Activated T-helper 1 cell treated with anti-CD3 and anti-CD28 coated beads, Interleukin-2, amount 50 U/mL, for 16 hours (primary cell): ENCODE results near the gene VTA1.
"Not testable (repeated sequence)": the region's sequence is repeated elsewhere in the genome, so short reads cannot be mapped to it uniquely, and the experiment has no call there.

ENCODE experiments used
- DNase-seq, 2 donors: peaks; one replicate each; pipeline ENCODE4 v3.0.0-alpha.2; 2020; ENCODE audit warnings: low read depth in 1 of 2, low spot score in 1 of 2

VTA1 gene

DNA sequence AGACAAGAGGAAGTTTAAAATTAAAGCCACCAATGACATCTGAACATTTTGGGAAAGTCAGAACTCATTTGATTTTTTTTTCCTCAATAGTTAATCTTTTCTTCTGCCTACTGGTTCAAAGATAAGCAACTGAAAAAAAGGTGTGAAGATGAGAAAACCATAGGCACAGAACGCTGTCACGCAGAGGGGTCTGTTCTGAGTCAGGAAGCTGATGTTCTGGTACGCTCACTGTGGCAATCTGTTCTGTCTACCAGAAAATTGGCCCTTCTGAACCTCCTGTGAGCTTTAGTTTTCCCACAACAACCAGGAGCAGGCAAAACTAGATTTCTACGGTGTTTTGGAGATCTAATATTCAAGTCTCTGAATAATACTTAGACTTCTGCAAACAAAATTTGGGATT, 78.1 kb downstream of the VTA1 start:
- DNase-seq, result no peak

DNA sequence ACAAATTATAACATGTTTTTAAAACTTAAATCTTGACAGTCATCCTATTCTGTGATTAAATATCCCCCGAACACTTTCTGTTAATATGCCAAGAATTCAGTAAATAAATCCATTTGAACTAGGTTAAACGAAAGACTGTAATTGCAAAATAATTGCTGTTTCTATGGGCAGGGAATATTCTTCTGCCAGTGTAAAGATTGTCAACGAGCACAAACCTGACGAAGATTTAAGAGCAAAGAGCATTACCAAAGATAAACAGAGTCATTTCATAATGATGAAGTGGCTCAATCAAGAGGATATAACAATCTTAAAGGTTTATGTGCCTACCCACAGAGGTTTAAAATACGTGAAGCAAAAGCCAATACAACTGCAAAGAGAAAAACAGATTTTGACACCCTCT, 78.5 kb downstream of the VTA1 start:
- DNase-seq, result no peak

DNA sequence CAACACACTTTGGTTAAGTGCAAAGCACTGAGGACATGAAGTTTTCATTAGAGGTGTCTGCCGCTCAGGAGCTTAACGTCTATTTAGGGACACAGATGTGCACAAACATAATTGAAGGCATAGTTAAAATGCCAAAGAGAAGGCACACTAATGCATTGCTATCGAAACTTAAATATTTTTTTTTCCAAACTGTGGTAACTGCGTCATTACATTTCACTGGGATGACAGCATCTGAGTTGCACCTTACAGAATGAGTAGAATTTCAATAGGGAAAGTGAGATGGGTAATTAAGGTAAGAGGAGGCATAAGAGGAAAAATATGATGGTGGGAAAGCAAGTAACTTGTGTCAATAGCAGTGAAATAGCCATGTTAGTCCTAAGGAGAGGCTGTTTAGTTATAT, 79.7 kb downstream of the VTA1 start:
- DNase-seq, result no peak

DNA sequence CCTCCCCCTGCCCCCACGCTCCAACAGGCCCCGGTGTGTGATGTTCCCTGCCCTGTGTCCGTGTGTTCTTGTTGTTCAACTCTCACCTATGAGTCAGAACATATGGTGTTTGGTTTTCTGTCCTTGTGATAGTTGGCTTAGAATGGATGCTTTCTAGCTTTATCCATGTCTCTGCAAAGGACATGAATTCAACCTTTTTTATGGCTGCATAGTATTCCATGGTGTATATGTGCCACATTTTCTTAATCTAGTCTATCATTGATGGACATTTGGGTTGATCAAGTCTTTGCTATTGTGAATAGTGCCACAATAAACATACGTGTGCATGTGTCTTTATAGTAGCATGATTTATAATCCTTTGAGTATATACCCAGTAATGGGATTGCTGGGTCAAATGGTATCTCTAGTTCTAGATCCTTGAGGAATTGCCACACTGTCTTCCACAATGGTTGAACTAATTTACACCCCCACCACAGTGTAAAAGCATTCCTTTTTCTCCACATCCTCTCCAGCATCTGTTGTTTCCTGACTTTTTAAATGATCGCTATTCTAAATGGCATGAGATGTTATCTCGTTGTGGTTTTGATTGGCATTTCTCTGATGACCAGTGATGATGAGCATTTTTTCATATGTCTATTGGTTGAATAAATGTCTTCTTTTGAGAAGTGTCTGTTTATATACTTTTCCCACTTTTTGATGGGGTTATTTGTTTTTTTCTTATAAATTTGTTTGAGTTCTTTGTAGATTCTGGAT, 82.6 kb downstream of the VTA1 start:
- not testable (repeated sequence) for DNase-seq

DNA sequence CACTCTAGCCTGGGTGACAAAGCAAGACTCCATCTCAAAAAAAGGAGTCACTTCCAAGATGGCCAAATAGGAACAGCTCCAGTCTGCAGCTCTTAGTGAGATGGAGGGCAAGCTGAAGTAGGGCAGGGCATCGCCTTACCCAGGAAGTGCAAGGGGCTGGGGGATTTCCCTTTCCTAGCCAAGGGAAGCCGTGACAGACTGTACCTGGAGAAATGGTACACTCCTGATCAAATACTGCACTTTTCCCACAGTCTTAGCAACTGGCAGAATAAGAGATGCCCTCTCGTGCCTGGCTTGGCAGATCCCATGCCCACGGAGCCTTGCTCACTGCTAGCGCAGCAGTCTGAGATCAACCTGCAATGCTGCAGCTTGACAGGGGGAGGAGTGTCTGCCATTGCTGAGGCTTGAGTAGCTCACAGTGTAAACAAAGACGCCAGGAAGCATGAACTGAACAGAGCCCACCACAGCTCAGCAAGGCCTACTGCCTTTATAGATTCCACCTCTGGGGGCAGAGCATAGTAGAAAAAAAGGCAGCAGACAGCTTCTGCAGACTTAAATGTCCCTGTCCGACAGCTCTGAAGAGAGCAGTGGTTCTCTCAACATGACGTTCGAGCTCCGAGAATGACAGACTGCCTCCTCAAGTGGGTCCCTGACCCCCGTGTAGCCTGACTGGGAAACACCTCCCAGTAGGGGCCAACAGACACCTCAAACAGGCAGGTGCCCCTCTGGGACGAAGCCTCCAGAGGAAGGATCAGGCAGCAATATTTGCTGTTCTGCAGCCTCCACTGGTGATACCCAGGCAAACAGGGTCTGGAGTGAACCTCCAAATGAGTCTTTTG, 85.4 kb downstream of the VTA1 start:
- DNase-seq, result not testable (repeated sequence)

DNA sequence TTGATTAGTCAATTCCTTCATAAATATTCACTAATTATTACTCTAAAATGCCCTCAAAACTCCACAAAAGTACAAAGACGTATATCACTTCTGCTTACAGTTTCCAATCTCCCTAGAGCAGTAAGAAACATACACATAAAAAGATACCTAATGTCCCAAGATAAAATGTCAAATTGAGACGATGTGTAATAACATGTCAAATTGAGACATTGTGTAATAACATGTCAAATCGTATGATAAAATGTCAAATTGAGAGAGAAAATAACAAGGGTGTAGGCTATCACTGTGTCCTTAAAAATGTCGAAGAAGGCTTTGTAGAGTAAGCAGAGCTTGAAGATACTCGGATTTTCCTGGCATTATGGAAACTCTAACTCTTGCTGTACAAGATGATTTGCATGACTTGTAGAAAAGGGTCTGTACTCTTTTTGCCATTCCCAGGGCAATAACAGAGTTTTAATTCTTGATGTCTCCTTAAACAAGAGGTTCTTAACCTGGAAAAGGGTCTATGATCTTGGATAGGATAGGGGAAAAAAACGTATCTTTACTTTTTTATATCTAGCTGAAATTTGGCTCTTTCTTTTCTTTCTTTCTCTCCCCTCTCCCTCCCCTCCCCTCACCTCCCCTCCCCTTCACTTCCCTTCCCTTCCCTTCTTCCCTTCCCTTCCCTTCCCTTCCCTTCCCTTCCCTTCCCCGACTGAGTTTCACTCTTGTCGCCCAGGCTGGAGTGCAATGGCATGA, 87.1 kb downstream of the VTA1 start:
- DNase-seq, result no peak

DNA sequence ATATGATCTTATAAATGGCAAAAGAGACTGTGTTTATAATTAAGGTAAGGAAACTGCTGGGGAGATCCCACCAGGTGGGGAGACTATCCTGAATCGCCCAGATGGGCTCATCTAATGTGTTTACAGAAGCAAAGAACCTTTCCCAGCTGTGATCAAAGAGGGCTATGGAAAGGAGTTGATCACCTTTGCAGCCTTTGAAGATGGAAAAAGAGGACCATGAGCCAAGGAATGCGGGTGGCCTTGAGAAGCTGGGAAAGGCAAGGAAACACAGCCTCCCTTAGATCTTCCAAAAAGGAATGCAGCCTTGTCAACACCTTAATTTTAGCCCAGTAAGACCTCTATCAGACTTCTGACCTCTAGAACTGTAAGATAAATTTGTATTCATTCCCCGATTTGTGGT, 88.2 kb downstream of the VTA1 start:
- no peak for DNase-seq

DNA sequence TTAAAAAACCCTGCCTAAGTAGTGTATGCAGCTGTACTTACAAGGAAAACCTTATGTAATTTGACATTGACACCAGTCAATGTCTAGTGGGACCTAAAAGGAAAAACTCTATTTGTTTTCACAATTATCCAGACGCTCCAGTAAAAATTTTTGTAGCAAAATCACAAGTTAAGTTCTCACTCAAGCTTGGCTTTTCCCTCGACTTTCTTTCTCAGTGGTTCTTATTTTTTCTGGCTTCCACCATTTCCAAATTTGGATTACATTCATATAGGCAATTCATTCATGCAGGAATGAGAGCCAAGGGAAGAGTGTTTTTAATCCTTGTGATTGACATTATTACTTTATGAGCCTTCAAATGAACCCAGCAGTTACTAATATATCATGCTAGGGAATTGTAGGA, 88.7 kb downstream of the VTA1 start:
- DNase-seq, result no peak

DNA sequence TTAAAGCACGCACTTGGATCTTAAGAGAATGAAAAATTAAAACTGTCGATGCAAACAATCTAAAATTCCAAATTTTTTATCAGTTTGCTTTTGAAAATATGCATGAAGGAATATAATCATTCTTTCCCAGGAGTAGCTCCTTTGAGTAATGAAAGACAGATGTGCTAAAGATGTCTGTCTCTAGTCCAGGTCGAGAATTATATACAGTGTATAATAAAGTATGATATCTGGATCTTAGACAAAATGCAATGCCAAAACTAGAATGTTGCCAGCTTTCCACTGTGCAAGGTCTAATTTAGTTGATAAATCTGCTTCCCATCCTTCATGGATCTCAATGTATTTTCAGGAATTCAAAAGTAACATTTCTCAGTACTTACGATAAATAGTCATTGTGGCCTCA, 89.6 kb downstream of the VTA1 start:
- DNase-seq, result no peak

DNA sequence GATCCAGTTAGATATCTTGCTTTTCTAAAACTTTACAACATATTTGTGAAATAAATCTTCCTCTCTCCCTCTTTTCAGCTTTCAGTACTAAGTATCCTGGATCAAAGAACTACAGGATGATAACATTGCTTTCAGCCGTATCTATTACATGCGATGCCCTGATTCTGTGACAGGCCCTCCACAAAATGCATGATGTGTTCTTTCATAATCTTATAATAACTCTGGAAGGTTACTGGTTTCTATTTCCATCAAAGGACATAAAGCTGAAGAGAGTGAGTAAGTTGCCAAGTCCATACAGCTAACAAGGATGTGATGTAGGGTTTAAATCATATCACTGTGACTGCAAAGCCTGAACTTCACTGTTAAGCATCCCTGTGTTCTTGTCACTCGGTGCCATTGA, 91.8 kb downstream of the VTA1 start:
- no peak for DNase-seq

DNA sequence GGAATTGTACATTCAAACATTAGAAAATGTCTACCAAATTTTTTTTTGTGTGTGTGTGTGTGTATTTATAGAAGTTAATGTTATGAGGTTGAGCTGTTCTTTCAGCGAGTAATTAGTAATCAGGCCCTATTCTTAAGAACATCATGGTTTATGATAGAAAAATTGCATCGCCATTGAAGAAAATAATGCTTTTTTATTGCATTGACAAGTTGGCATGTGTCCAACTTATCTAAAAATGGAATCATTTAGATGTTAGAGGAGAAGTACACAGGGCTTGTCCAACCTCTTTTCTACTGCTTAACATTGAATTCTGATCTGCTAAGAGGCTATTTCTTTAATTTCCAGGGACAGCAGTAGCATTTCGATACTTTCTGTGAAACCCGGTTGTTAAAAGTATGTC, 93.1 kb downstream of the VTA1 start:
- DNase-seq, result no peak

DNA sequence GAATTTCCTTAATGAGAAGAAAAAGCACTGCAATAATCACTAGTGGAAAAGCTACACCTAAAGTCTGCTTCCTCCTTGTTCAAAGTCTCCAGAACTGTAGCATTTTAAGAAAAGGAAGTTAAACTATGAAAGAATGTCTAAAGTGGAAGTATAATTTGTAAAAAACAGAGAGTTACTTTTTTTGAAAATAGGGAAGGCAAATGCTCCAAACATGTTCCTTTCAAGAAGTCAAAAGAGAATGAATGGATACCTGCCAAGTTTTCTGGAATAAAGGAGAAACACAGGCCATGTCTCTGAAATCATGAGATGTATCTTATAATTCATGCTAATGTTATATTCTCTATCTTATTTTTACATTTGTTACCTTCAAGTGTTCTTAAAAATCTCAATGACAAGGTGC, 94.0 kb downstream of the VTA1 start:
- no peak for DNase-seq

DNA sequence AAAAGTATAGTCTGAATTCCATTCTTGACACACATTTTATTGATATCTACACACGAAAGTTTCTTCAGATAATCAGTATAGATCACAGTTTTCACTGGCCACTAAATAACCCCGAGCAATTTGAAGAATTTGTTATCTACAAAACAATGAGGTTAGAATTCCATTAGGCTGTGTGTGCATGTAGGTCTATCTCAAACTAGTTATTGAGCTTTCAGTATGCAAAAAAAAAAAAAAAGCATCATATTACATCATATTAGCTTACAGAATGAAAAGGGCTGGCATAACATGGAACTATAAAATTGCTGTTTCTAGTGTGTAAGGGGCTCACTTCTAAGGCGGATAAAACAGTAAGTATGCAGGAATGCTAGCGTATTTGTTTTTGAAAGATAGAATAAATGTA, 95.2 kb downstream of the VTA1 start:
- DNase-seq, result no peak

DNA sequence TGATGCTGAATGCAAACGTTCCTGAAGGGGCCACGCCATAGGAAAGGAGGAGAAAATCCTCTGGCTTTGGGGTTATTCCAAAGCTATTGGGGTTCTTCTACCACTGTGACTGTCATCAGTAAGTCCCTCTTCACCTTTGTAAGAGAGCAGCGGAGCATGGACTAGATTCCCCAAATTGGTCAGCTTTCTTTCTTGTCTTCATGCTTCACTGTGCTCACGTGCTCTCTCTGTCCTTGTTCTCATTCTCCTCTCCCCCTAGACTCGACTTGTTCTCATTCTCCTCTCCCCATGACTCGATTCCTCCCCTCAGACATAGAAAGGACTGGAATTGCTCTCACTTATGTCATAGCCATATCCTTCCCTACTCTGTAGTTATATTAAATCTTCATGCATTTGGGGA, 99.9 kb downstream of the VTA1 start:
- no peak for DNase-seq

DNA sequence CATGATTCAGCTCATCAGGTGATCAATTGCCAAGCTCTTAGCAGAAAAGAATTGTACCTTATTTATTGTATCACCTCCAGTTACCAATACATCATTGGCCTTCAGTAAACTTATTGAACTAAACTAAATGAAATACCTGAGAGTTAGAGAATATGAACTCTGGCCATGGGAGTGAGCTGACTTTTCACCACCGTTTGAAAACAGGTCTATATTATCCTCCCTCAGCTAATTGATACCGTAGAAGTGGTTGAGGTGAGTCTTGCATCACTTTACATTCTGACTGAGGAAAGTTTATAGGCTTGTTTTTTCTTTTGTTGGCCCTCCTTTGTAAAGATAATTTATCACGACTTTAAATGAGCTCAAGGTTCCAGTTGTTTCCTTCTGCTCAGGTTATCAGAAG, 102.2 kb downstream of the VTA1 start:
- no peak for DNase-seq

DNA sequence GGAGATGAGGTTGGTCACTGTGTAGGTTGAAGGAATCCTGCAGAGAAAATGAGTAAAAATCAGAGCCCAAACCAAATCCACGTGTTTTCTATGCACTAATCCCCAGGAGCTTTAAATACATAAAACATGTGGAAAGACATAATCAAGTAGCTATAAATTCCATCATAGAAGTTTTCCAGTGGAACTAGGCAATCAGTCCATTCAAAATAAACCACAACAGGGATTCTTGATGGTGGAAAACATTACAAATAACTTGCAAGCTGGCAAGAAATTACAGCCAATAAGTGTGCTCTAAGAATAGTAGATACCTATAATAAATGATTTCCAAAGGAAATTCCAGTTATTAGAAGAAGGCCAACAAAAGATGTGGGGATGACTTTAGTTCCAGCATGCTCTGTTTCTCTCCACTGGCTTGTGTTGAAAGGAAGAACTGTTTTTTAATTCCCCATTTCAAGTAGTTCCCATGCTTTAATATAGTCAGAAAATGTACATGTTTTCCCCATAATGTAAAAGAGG, 104.9 kb downstream of the VTA1 start:
- DNase-seq, result no peak

DNA sequence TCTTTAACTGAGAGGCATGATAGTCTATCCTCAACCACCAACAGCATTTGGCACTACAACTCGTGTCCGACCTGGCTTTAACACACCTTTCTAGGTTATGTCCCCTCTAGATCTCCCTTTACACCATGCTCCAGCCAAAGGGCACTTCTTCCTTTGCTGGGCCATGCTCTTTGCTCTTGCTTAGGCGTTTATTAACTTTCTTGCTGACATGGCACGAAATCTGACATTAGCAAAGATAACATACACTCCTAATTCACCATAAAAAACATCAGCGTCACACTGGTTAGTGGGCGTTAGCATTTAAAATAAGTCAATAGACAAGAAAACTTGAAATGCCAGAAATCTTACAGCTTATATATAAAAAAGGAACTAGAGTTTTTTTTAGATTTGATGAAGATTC, 107.5 kb downstream of the VTA1 start:
- DNase-seq, result no peak

DNA sequence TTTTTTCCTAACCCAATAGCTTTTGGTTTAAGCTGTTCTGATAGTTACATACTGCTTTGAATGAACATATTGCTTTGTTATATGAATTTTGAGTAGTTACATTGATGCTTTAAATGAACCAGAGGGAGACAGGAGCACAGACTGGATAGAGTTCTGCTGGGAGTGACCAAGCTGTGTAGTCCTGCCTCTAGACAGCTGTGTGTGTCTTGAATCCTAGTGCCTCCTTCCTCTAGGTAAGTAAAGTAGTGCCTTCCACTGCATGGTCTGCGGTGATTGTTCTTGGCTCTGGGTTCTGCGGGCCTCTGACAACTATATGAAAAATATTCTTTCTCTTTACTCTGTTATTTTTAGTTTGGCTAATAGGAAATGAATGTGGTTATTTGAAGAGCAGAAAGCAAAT, 108.7 kb downstream of the VTA1 start:
- no peak for DNase-seq

DNA sequence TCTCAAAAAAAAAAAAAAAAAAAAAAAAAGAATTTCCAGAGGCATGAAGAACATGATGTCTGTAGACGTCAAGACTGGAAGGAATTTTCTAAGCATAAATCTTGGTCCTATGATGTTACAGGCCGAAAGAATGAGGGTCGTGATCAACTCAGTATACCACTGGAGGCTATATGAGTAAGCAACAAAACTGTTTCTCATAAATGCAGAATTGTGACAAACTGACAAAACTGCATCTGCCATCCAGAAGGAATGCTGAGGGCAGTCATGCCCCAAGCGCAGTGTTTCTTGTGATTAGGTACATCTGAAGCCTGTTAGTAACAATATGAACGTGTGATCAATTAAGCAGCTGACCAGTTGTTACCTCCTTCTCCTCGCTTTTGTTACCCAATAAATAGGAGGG, 111.2 kb downstream of the VTA1 start:
- DNase-seq, result no peak

DNA sequence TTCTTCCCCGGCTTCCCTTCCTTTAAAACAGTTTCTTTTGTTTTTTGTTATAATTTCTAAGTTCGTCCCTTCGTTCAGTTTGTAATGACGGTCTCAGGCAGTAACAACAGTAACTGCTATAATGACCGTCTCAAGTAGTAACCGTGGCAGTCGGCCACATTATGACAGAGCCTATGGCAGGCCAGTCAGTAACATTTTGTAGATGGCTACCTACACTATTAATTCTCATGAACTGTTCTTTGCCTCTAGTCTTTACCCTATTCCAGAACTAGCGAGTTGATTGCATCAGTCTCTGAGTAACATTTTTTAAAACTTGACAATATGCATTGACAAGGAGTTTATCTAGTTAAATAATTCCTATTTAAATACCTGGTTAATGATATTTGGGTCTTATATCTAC, 111.7 kb downstream of the VTA1 start:
- DNase-seq, result no peak

DNA sequence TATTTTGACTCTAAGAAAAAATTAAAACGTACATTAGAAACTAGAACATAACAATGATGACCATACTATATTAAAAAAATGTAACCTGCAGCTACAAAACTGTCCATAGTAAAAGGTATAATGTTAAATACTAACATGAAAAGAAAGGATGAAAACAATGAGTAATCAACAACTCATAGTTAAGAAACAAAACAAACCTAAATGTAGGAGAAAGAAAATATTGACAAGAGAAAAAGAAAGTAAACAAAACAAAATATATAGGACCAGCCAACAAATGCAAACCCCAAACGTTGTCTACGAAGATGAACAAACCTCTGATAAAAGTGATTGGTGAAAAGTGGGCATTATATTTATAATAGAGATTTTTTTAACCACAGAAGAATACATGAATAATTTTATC, 113.7 kb downstream of the VTA1 start:
- no peak for DNase-seq

DNA sequence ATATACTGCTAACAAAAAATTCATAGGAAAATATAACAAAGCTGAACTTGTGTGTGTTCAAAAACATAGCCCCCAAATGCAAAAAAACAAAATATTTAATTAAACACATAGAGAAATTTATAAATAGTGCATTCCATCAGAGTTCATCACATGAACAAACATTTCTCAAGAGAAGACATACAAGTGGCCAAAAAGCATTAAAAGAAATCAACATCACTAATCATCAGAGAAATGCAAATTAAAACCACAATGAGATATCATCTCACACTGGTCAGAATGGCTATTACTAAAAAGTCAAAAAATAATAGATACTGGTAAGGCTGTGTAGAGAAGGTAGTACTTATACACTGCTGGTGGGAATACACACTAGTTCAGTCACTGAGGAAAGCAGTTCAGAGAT, 115.2 kb downstream of the VTA1 start:
- no peak for DNase-seq
